Measurements from ENCODE around the gene FIGNL2. TPM values are rescaled to one million over a fixed set of nuclear protein-coding genes. Genes with fewer than 3 reads are reported as not detected.

The FIGNL2 gene
- polyA plus RNA-seq, 2 of the 4 experiments (the other 2 are of a cell fraction) = 0.26 to 0.46 TPM

- POLR2A ChIA-PET = no interaction called here
- no peak overlapping the region for H3K27ac ChIP-seq
- CTCF ChIA-PET = interaction anchor here (0.9 to 1.3 kb wide), 2 partner anchors 18 to 458 kb away, joined by 3 to 6 read pairs; no protein-coding TSS in a partner anchor
- H3K9me3 ChIP-seq = no peaks in the 10 kb centered on the region
- H3K4me3 ChIP-seq = no peak overlapping the region
- no peaks in the 10 kb centered on the region for H3K4me1 ChIP-seq
- no peak for ATAC-seq
- no peak for TF ChIP-seq KDM1A (IDR thresholded peaks at IDR 0.05; ENCODE audit: low read depth)
- TF ChIP-seq EP300 (IDR thresholded peaks at IDR 0.05) = no peak
- no peak for TF ChIP-seq CBX2 (IDR thresholded peaks at IDR 0.05; ENCODE audit: borderline replicate concordance, low read depth)
- no peak for TF ChIP-seq BCL3 (IDR thresholded peaks at IDR 0.05)
- TF ChIP-seq E2F6 (IDR thresholded peaks at IDR 0.05; ENCODE audit: borderline replicate concordance, low read depth) = no peak
- no peak for TF ChIP-seq JUNB (IDR thresholded peaks at IDR 0.05)
- TF ChIP-seq POLR2AphosphoS2 (conservative IDR thresholded peaks at IDR 0.05; ENCODE audit: low read length) = no peak
- TF ChIP-seq PBX3 (IDR thresholded peaks at IDR 0.05) = no peak
- no peak for TF ChIP-seq ESRRA (IDR thresholded peaks at IDR 0.05; ENCODE audit: borderline replicate concordance, low read length)
- no peak overlapping the region for H3K4me2 ChIP-seq
- FAIRE-seq = no peak
- 73% methylated on average over 3 of the region's 3 CpGs for WGBS (ENCODE audit: missing lambda C conversion rate)
- DNase-seq (ENCODE audit: low read depth in 1 of 2, low spot score in 1 of 2) = no peak
These were observed 30.6 kb upstream of the FIGNL2 start for GRCh38 chr12:51879102-51879501.

GRCh38 chr12:51874486-51874885 is 26.0 kb upstream of the FIGNL2 start:
- ATAC-seq = no peak
- Histone ChIP-seq H3K9me3 (no peaks in the 10 kb centered on the region), H3K27ac (no peak overlapping the region), H3K4me2 (no peak overlapping the region), H3K4me1 (no peaks in the 10 kb centered on the region), H3K4me3 (no peak overlapping the region)
- no peak for DNase-seq (ENCODE audit: low read depth in 1 of 2, low spot score in 1 of 2)
- no peak for FAIRE-seq
- TF ChIP-seq CBX2 (IDR thresholded peaks at IDR 0.05; ENCODE audit: borderline replicate concordance, low read depth) (no peak), SREBF2 (IDR thresholded peaks at IDR 0.05) (no peak), JUN (IDR thresholded peaks at IDR 0.05) (no peak), HOXB13 (CRISPR knock-in tag; IDR thresholded peaks at IDR 0.05; ENCODE audit: low read depth) (no peak), FOSB (CRISPR knock-in tag; IDR thresholded peaks at IDR 0.05) (no peak), RFX5 (IDR thresholded peaks at IDR 0.05) (no peak), HOXB5 (CRISPR knock-in tag; IDR thresholded peaks at IDR 0.05) (no peak)
- WGBS (ENCODE audit: missing lambda C conversion rate) = 58% methylated on average over 4 of the region's 4 CpGs
- ChIA-PET CTCF (interaction anchor here (0.9 to 4.4 kb wide), 35 partner anchors 8 to 462 kb away, joined by 3 to 69 read pairs (median 5); partner anchors contain the start of genes ANKRD33 and SLC4A8), POLR2A (interaction anchor here (0.7 to 1.5 kb wide), 2 partner anchors 51 to 54 kb away, joined by 3 to 5 read pairs; no protein-coding TSS in a partner anchor)

- ATAC-seq = no peak
These were observed 25.5 kb upstream of the FIGNL2 start for GRCh38 chr12:51874000-51874399.

GRCh38 chr12:51873251-51873994 is 24.9 kb upstream of the FIGNL2 start:
- no peak overlapping the region for H3K4me2 ChIP-seq
- ChIA-PET POLR2A (no interaction called here), CTCF (interaction anchor here (0.8 to 4.4 kb wide), 8 partner anchors 9 to 452 kb away, joined by 3 to 69 read pairs (median 4); partner anchors contain the start of gene SLC4A8)
- ATAC-seq (no peak), FAIRE-seq (no peak), DNase-seq (ENCODE audit: low read depth in 1 of 2, low spot score in 1 of 2) (no peak)
- no peaks in the 10 kb centered on the region for H3K9me3 ChIP-seq
- no peak for TF ChIP-seq POLR2AphosphoS2 (conservative IDR thresholded peaks at IDR 0.05; ENCODE audit: low read length)
- no peak for TF ChIP-seq SMC3 (IDR thresholded peaks at IDR 0.05)
- TF ChIP-seq USF2 (IDR thresholded peaks at IDR 0.05) = no peak
- no peak for TF ChIP-seq ZNF302 (CRISPR knock-in tag; IDR thresholded peaks at IDR 0.05)
- TF ChIP-seq RFX5 (IDR thresholded peaks at IDR 0.05) = no peak
- TF ChIP-seq ZFP36 (IDR thresholded peaks at IDR 0.05; ENCODE audit: borderline replicate concordance, partially characterized antibody) = no peak
- TF ChIP-seq ESRRA (IDR thresholded peaks at IDR 0.05; ENCODE audit: borderline replicate concordance, low read length) = no peak
- no peak for TF ChIP-seq NFE2L2 (conservative IDR thresholded peaks at IDR 0.05; ENCODE audit: low read length)
- no peak for TF ChIP-seq HOXA7 (CRISPR knock-in tag; IDR thresholded peaks at IDR 0.05)
- H3K4me3 ChIP-seq = no peak overlapping the region
- 73% methylated on average over 7 of the region's 8 CpGs for WGBS (ENCODE audit: missing lambda C conversion rate)
- no peaks in the 10 kb centered on the region for H3K4me1 ChIP-seq
- H3K27ac ChIP-seq = no peak overlapping the region

More at GRCh38 chr12:51874000-51874399, 25.5 kb upstream of the FIGNL2 start:
- no peak overlapping the region for H3K27ac ChIP-seq
- no peaks in the 10 kb centered on the region for H3K4me1 ChIP-seq
- H3K9me3 ChIP-seq = no peaks in the 10 kb centered on the region
- no peak overlapping the region for H3K4me3 ChIP-seq
- ChIA-PET CTCF (interaction anchor here (0.8 to 4.4 kb wide), 11 partner anchors 9 to 453 kb away, joined by 3 to 69 read pairs (median 5); partner anchors contain the start of gene SLC4A8), POLR2A (interaction anchor here (0.7 to 1.5 kb wide), 2 partner anchors 51 to 53 kb away, joined by 3 to 5 read pairs; no protein-coding TSS in a partner anchor)
- FAIRE-seq (no peak), DNase-seq (ENCODE audit: low read depth in 1 of 2, low spot score in 1 of 2) (no peak)
- WGBS (ENCODE audit: missing lambda C conversion rate) = 60% methylated on average over 8 of the region's 8 CpGs
- H3K4me2 ChIP-seq = no peak overlapping the region
- no peak for TF ChIP-seq HOXB13 (CRISPR knock-in tag; IDR thresholded peaks at IDR 0.05; ENCODE audit: low read depth)

All from A549 (cell line).